GM23338 (cell line): ENCODE results near the gene TUBB1.

ENCODE experiments used
- CREB1 ChIP-seq: fragments of 250-450 bp; sonication (Bioruptor Pico); IDR thresholded peaks from 2 replicates; pipeline ENCODE4 v1.5.0; 2020; ENCODE audit warnings: low read depth, mild to moderate bottlenecking, moderate library complexity
- CTCF ChIP-seq, 2 experiments: fragments of 200-600 bp in 1 of 2; sonication (generic) in 1 of 2; conservative IDR thresholded peaks; 2 replicates each; pipeline versions ENCODE4 v1.5.1 to v1.6.1; 2016 to 2017; ENCODE audit warnings: antibody characterized with exemption in 2 of 2, low read depth in 2 of 2, mild to moderate bottlenecking in 2 of 2, moderate library complexity in 1 of 2
- EZH2 ChIP-seq: fragments of 200-600 bp; sonication (generic); IDR thresholded peaks from one replicate; pipeline ENCODE4 v1.8.0; 2017; ENCODE audit warnings: antibody characterized with exemption, mild to moderate bottlenecking, low read depth; ENCODE audit not compliant: unreplicated experiment
- EZH2phosphoT487 ChIP-seq: fragments of 200-600 bp; sonication (generic); IDR thresholded peaks from one replicate; pipeline ENCODE4 v1.8.1; 2018; ENCODE audit warnings: antibody characterized with exemption; ENCODE audit not compliant: unreplicated experiment
- JUNB ChIP-seq: IDR thresholded peaks from one replicate; pipeline ENCODE4 v1.6.1; 2016; ENCODE audit warnings: antibody characterized with exemption; ENCODE audit not compliant: unreplicated experiment
- POLR2AphosphoS5 ChIP-seq: IDR thresholded peaks from 2 replicates; pipeline ENCODE4 v1.6.1; 2016; ENCODE audit warnings: antibody characterized with exemption, low read depth
- REST ChIP-seq: IDR thresholded peaks from one replicate; pipeline ENCODE4 v1.6.1; 2018; ENCODE audit warnings: antibody characterized with exemption; ENCODE audit not compliant: unreplicated experiment
- STAT1 ChIP-seq: IDR thresholded peaks from one replicate; pipeline ENCODE4 v1.6.1; 2016; ENCODE audit warnings: antibody characterized with exemption; ENCODE audit not compliant: unreplicated experiment
- ZNF331 ChIP-seq: fragments of 250-450 bp; sonication (Bioruptor Pico); IDR thresholded peaks from 2 replicates; pipeline ENCODE4 v1.5.0; 2020; ENCODE audit warnings: low read depth, mild to moderate bottlenecking, moderate library complexity
- TF ChIP-seq, protein P1 (sequence below): IDR thresholded peaks from 2 replicates; pipeline ENCODE4 v1.6.1; 2016; ENCODE audit warnings: antibody characterized with exemption

DNA sequence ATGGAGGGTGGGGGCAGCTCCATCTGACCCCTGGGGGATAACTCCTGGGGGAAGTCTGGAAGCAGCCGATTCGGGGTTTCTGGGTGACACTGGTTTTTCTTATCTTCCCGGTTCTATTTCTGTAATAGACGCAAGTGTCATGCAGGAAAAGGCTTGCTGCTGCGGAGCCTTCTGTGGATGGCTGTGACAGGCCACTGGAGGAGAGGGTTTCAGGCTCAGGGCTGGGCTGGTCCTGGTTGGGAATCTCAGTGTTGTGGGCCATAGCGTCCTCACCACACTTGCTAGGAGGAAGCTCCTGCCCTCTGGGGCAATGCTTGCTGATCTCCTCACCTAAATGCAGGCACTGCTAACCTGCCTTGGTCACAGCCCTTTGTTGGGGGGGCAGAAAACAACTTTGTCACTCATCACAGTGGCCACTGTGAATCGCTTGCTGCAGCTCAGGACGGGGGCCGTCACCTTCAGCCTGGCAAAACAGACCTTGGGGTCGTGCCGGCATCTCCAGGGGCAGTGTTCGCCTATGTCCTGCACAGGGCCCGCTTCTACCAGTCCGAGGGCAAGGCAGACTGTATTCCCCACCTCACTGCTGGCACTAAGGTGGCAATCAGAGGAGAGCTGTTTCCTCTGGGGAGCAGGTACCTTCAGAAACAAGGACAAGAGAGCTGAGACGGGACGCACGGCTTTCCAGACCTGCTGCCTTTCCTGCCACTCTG, 4.4 kb upstream of the TUBB1 start:
- TF ChIP-seq CTCF (conservative IDR thresholded peaks at IDR 0.05; ENCODE audit: low read depth in 2 of 2) = no peak
- no peak for TF ChIP-seq EZH2phosphoT487
- TF ChIP-seq CREB1 (CRISPR knock-in tag) = no peak
- no peak for TF ChIP-seq EZH2
- TF ChIP-seq POLR2AphosphoS5 = no peak
- no peak for TF ChIP-seq REST
- TF ChIP-seq, protein P1, sequence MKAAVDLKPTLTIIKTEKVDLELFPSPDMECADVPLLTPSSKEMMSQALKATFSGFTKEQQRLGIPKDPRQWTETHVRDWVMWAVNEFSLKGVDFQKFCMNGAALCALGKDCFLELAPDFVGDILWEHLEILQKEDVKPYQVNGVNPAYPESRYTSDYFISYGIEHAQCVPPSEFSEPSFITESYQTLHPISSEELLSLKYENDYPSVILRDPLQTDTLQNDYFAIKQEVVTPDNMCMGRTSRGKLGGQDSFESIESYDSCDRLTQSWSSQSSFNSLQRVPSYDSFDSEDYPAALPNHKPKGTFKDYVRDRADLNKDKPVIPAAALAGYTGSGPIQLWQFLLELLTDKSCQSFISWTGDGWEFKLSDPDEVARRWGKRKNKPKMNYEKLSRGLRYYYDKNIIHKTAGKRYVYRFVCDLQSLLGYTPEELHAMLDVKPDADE = no peak
- no peak for TF ChIP-seq JUNB
- TF ChIP-seq STAT1 = no peak
- no peak for TF ChIP-seq ZNF331
